A549 (cell line): ENCODE data around the gene RANBP9. TPM values are rescaled to one million over a fixed set of nuclear protein-coding genes. Genes with fewer than 3 reads are reported as not detected.

Source experiments
- ATAC-seq, 2 experiments: fragments of 200-7000 bp in 1 of 2; fragments of >200 bp in 1 of 2; cut with Nextera tagmentation in 1 of 2; cut with Tn5 transposase in 1 of 2; 3 replicates each; pipeline versions ENCODE4 v1.8.0 to v1.9.1; 2018 to 2020; ENCODE audit warnings: mild to moderate bottlenecking in 1 of 2, moderate library complexity in 1 of 2
- CTCF ChIA-PET: fragments of 300-600 bp; sonication (Branson Sonifier 250); formaldehyde crosslinking; extraction: SDS; loops from one replicate; lab custom pipeline; 2021; ENCODE audit warnings: antibody characterized with exemption, inconsistent platforms; lab: Yijun Ruan, JAX
- POLR2A ChIA-PET: fragments of 350-600 bp; formaldehyde crosslinking; extraction: SDS; loops from one replicate; lab custom pipeline; 2021; ENCODE audit warnings: antibody characterized with exemption, inconsistent platforms; lab: Yijun Ruan, JAX
- DNase-seq, 2 experiments: peaks; one replicate each; pipeline versions ENCODE4 v3.0.0 to v3.0.0-alpha.2; 2011 to 2016; ENCODE audit warnings: low read depth in 1 of 2, low spot score in 1 of 2
- FAIRE-seq: peaks from 2 replicates; lab custom pipeline; 2011; peaks lifted over from hg19 to GRCh38; lab: Jason Lieb, UNC
- H3K27ac ChIP-seq, 2 experiments: fragments of >200 bp; sonication (Bioruptor Twin); formaldehyde crosslinking; 3 replicates each; pipeline ENCODE4 v1.5.1; 2016 to 2017
- H3K4me1 ChIP-seq: fragments of >200 bp; sonication (Bioruptor Twin); formaldehyde crosslinking; 3 replicates; pipeline ENCODE4 v1.6.1; 2016
- H3K4me2 ChIP-seq: fragments of >200 bp; sonication (Bioruptor Twin); formaldehyde crosslinking; 3 replicates; pipeline ENCODE4 v1.6.1; 2016
- H3K4me3 ChIP-seq: fragments of >200 bp; sonication (Bioruptor Twin); formaldehyde crosslinking; 3 replicates; pipeline ENCODE4 v1.5.1; 2016
- H3K9me3 ChIP-seq: fragments of >200 bp; sonication (Bioruptor Twin); formaldehyde crosslinking; 3 replicates; pipeline ENCODE4 v1.6.1; 2016
- BHLHE40 ChIP-seq: IDR thresholded peaks from 2 replicates; pipeline ENCODE4 v1.6.1; 2012; ENCODE audit warnings: low read depth, low read length, inconsistent platforms
- CEBPB ChIP-seq, 2 experiments: fragments of >200 bp in 1 of 2; sonication (Bioruptor Twin) in 1 of 2; formaldehyde crosslinking in 1 of 2; IDR thresholded peaks; 2 replicates each; pipeline ENCODE4 v1.6.1; 2012 to 2016
- CHD4 ChIP-seq: fragments of 200-600 bp; sonication (generic); IDR thresholded peaks from 2 replicates; pipeline ENCODE4 v1.6.1; 2016; ENCODE audit warnings: antibody characterized with exemption, mild to moderate bottlenecking, borderline replicate concordance
- CTCF ChIP-seq: fragments of >200 bp; sonication (Bioruptor Twin); formaldehyde crosslinking; IDR thresholded peaks from 3 replicates; pipeline ENCODE4 v1.5.1; 2016
- E2F6 ChIP-seq: IDR thresholded peaks from 2 replicates; pipeline ENCODE4 v1.6.1; 2012; ENCODE audit warnings: low read depth, borderline replicate concordance
- EHMT2 ChIP-seq: fragments of 200-600 bp; sonication (generic); IDR thresholded peaks from 2 replicates; pipeline ENCODE4 v1.6.1; 2016; ENCODE audit warnings: antibody characterized with exemption, low read depth, mild to moderate bottlenecking, moderate library complexity
- FOSB ChIP-seq: fragments of 250-450 bp; sonication (Bioruptor Pico); IDR thresholded peaks from 2 replicates; pipeline ENCODE4 v1.5.0; 2020; ENCODE audit warnings: mild to moderate bottlenecking, moderate library complexity
- FOXS1 ChIP-seq: fragments of 250-450 bp; sonication (Bioruptor Pico); IDR thresholded peaks from 2 replicates; pipeline ENCODE4 v1.5.0; 2020; ENCODE audit warnings: mild to moderate bottlenecking, moderate library complexity
- HOXA7 ChIP-seq: fragments of 250-450 bp; sonication (Bioruptor Pico); IDR thresholded peaks from 2 replicates; pipeline ENCODE4 v1.5.0; 2020; ENCODE audit warnings: mild to moderate bottlenecking, moderate library complexity
- HOXB13 ChIP-seq: fragments of 250-450 bp; sonication (Bioruptor Pico); IDR thresholded peaks from 2 replicates; pipeline ENCODE4 v1.5.0; 2020; ENCODE audit warnings: low read depth, mild to moderate bottlenecking, moderate library complexity
- JUN ChIP-seq, 2 experiments: fragments of >200 bp; sonication (Bioruptor Twin); formaldehyde crosslinking; IDR thresholded peaks; 2 replicates in 1 of 2; 3 replicates in 1 of 2; pipeline ENCODE4 v1.6.1; 2016 to 2017
- KDM1A ChIP-seq: fragments of 200-600 bp; sonication (generic); IDR thresholded peaks from 2 replicates; pipeline ENCODE4 v1.6.1; 2016; ENCODE audit warnings: low read depth, mild to moderate bottlenecking
- MAFK ChIP-seq: fragments of 450-650 bp; IDR thresholded peaks from 2 replicates; pipeline ENCODE4 v1.6.1; 2014; ENCODE audit not compliant: partially characterized antibody
- MAX ChIP-seq: IDR thresholded peaks from 2 replicates; pipeline ENCODE4 v1.6.1; 2012
- MAZ ChIP-seq: fragments of 150-350 bp; IDR thresholded peaks from 2 replicates; pipeline ENCODE4 v1.6.1; 2014; ENCODE audit warnings: antibody characterized with exemption, low read depth, low read length, borderline replicate concordance
- MYC ChIP-seq: IDR thresholded peaks from 2 replicates; pipeline ENCODE4 v1.6.1; 2012; ENCODE audit warnings: mild to moderate bottlenecking, inconsistent platforms, low read length, improper control_type of control experiment, borderline replicate concordance
- PHF8 ChIP-seq: fragments of 200-600 bp; sonication (generic); IDR thresholded peaks from 2 replicates; pipeline ENCODE4 v1.6.1; 2016; ENCODE audit warnings: low read depth, mild to moderate bottlenecking, antibody characterized with exemption, moderate library complexity, borderline replicate concordance
- POLR2A ChIP-seq: IDR thresholded peaks from 2 replicates; pipeline ENCODE4 v1.6.1; 2012; ENCODE audit warnings: mild to moderate bottlenecking, low read length
- POLR2AphosphoS2 ChIP-seq: conservative IDR thresholded peaks from 2 replicates; pipeline ENCODE4 v1.6.1; 2012; ENCODE audit warnings: low read length, improper control_type of control experiment, inconsistent platforms
- RAD21 ChIP-seq, 2 experiments: fragments of >200 bp in 1 of 2; sonication (Bioruptor Twin) in 1 of 2; formaldehyde crosslinking in 1 of 2; IDR thresholded peaks in 1 of 2; conservative IDR thresholded peaks in 1 of 2; 2 replicates in 1 of 2; 3 replicates in 1 of 2; pipeline ENCODE4 v1.6.1; 2012 to 2018; ENCODE audit warnings: inconsistent platforms in 1 of 2
- SREBF2 ChIP-seq: fragments of 450-650 bp; IDR thresholded peaks from 2 replicates; pipeline ENCODE4 v1.6.1; 2014; ENCODE audit warnings: mild to moderate bottlenecking, moderate library complexity
- WGBS: methylation state at CpG from one replicate; pipeline ENCODE4 v1.1.6; 2017; ENCODE audit errors: missing lambda C conversion rate; 5-methylcytosine and 5-hydroxymethylcytosine counted together
- polyA plus RNA-seq, 4 experiments: library from polyadenylated mRNA; depleted of rRNA in 3 of 4; stranded (reverse); fragments of >200 nt; fragmentation: RNase III in 1 of 4; extraction: RNeasy Plus Mini Kit Qiagen cat#74134 plus additional on column Dnase treatment in 1 of 4; gene quantifications; 2 replicates in 3 of 4; 3 replicates in 1 of 4; pipeline ENCODE4 v1.2.3, GENCODE V29; 2011 to 2017
- TF ChIP-seq, protein P1 (sequence below): fragments of 250-450 bp; sonication (Bioruptor Pico); IDR thresholded peaks from 2 replicates; pipeline ENCODE4 v1.5.0; 2020; ENCODE audit warnings: low read depth, mild to moderate bottlenecking, moderate library complexity
- TF ChIP-seq, protein P2 (sequence below): fragments of 200-600 bp; sonication (generic); IDR thresholded peaks from 2 replicates; pipeline ENCODE4 v1.6.1; 2016; ENCODE audit warnings: antibody characterized with exemption, mild to moderate bottlenecking, moderate library complexity
- TF ChIP-seq, protein P3 (sequence below): fragments of >200 bp; sonication (Bioruptor Twin); formaldehyde crosslinking; IDR thresholded peaks from 3 replicates; pipeline ENCODE4 v1.6.1; 2016
- TF ChIP-seq, protein P4 (sequence below): fragments of 450-650 bp; IDR thresholded peaks from 2 replicates; pipeline ENCODE4 v1.6.1; 2014; ENCODE audit warnings: antibody characterized with exemption
- TF ChIP-seq, protein P5 (sequence below): IDR thresholded peaks from 2 replicates; pipeline ENCODE4 v1.6.1; 2012
- TF ChIP-seq, protein P6 (sequence below): fragments of >200 bp; sonication (Bioruptor Twin); formaldehyde crosslinking; IDR thresholded peaks from 2 replicates; pipeline ENCODE4 v1.6.1; 2016

Gene RANBP9
- polyA plus RNA-seq, 2 of the 4 experiments (the other 2 are of a cell fraction), result 13.7 to 15.7 TPM

GRCh38 chr6:13614926-13615791 lies 96.5 kb downstream of the RANBP9 start, which contains the start of gene NOL7:
NOL7 (plus strand) TSS chr6:13615335; CDS start chr6:13615359, 24 bp downstream.
- FAIRE-seq, result no peak
- Histone ChIP-seq H3K4me2 (peak within 1 kb of the TSS; percentile 84), H3K4me1 (peaks cover 10% of the 10 kb centered on the region; the same call in 2 of the 3 replicates), H3K27ac (peak within 1 kb of the TSS; percentile 84 to 99), H3K9me3 (no peaks in the 10 kb centered on the region), H3K4me3 (peak within 1 kb of the TSS; percentile 94)
- WGBS, result 2% methylated on average over 27 of the region's 85 CpGs
- ChIA-PET CTCF (interaction anchor here (0.6 to 4.1 kb wide), 25 partner anchors 9 to 421 kb away, joined by 3 to 22 read pairs (median 3); partner anchors contain the start of gene SIRT5), POLR2A (interaction anchor here (0.7 to 2.4 kb wide), 16 partner anchors 8 to 476 kb away, joined by 3 to 40 read pairs (median 4); partner anchors contain the start of genes GFOD1, MCUR1, RANBP9 and SIRT5)
- TF ChIP-seq HOXA7, result no peak
- peak; percentile 98 for TF ChIP-seq MYC
- peak; percentile 72 to 90; a peak in 4 of 5 replicates for TF ChIP-seq JUN (IDR thresholded peaks at IDR 0.05)
- TF ChIP-seq, protein P1, sequence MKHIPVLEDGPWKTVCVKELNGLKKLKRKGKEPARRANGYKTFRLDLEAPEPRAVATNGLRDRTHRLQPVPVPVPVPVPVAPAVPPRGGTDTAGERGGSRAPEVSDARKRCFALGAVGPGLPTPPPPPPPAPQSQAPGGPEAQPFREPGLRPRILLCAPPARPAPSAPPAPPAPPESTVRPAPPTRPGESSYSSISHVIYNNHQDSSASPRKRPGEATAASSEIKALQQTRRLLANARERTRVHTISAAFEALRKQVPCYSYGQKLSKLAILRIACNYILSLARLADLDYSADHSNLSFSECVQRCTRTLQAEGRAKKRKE (CRISPR knock-in tag), result no peak
- no peak for TF ChIP-seq MAFK
- TF ChIP-seq, protein P2, sequence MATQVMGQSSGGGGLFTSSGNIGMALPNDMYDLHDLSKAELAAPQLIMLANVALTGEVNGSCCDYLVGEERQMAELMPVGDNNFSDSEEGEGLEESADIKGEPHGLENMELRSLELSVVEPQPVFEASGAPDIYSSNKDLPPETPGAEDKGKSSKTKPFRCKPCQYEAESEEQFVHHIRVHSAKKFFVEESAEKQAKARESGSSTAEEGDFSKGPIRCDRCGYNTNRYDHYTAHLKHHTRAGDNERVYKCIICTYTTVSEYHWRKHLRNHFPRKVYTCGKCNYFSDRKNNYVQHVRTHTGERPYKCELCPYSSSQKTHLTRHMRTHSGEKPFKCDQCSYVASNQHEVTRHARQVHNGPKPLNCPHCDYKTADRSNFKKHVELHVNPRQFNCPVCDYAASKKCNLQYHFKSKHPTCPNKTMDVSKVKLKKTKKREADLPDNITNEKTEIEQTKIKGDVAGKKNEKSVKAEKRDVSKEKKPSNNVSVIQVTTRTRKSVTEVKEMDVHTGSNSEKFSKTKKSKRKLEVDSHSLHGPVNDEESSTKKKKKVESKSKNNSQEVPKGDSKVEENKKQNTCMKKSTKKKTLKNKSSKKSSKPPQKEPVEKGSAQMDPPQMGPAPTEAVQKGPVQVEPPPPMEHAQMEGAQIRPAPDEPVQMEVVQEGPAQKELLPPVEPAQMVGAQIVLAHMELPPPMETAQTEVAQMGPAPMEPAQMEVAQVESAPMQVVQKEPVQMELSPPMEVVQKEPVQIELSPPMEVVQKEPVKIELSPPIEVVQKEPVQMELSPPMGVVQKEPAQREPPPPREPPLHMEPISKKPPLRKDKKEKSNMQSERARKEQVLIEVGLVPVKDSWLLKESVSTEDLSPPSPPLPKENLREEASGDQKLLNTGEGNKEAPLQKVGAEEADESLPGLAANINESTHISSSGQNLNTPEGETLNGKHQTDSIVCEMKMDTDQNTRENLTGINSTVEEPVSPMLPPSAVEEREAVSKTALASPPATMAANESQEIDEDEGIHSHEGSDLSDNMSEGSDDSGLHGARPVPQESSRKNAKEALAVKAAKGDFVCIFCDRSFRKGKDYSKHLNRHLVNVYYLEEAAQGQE, result no peak; the same call in 1 of the 2 replicates
- no peak for TF ChIP-seq EHMT2
- TF ChIP-seq, protein P3, sequence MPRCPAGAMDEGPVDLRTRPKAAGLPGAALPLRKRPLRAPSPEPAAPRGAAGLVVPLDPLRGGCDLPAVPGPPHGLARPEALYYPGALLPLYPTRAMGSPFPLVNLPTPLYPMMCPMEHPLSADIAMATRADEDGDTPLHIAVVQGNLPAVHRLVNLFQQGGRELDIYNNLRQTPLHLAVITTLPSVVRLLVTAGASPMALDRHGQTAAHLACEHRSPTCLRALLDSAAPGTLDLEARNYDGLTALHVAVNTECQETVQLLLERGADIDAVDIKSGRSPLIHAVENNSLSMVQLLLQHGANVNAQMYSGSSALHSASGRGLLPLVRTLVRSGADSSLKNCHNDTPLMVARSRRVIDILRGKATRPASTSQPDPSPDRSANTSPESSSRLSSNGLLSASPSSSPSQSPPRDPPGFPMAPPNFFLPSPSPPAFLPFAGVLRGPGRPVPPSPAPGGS, result peak; percentile 76
- TF ChIP-seq SREBF2, result no peak
- peak; percentile 36; the same call in 1 of the 2 replicates for TF ChIP-seq PHF8
- peak; percentile 69 for TF ChIP-seq POLR2A
- TF ChIP-seq CHD4, result no peak
- TF ChIP-seq BHLHE40, result no peak
- TF ChIP-seq MAX, result peak; percentile 99
- no peak for TF ChIP-seq HOXB13 (CRISPR knock-in tag)
- TF ChIP-seq FOSB, result no peak
- TF ChIP-seq, protein P4, sequence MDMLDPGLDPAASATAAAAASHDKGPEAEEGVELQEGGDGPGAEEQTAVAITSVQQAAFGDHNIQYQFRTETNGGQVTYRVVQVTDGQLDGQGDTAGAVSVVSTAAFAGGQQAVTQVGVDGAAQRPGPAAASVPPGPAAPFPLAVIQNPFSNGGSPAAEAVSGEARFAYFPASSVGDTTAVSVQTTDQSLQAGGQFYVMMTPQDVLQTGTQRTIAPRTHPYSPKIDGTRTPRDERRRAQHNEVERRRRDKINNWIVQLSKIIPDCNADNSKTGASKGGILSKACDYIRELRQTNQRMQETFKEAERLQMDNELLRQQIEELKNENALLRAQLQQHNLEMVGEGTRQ, result peak; percentile 49
- peak in 1 of 2 experiments; percentile 12; a peak in 1 of 5 replicates for TF ChIP-seq RAD21 (conservative IDR thresholded peaks at IDR 0.05 in 1 of 2, IDR thresholded peaks at IDR 0.05 in 1 of 2)
- peak; percentile 55 for TF ChIP-seq CTCF
- no peak for TF ChIP-seq KDM1A
- no peak for TF ChIP-seq CEBPB (IDR thresholded peaks at IDR 0.05)
- no peak for TF ChIP-seq FOXS1 (CRISPR knock-in tag)
- TF ChIP-seq POLR2AphosphoS2, result no peak
- peak; percentile 82 for TF ChIP-seq E2F6
- TF ChIP-seq, protein P5, sequence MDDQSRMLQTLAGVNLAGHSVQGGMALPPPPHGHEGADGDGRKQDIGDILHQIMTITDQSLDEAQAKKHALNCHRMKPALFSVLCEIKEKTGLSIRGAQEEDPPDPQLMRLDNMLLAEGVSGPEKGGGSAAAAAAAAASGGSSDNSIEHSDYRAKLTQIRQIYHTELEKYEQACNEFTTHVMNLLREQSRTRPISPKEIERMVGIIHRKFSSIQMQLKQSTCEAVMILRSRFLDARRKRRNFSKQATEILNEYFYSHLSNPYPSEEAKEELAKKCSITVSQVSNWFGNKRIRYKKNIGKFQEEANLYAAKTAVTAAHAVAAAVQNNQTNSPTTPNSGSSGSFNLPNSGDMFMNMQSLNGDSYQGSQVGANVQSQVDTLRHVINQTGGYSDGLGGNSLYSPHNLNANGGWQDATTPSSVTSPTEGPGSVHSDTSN, result no peak
- no peak for TF ChIP-seq MAZ
- TF ChIP-seq, protein P6, sequence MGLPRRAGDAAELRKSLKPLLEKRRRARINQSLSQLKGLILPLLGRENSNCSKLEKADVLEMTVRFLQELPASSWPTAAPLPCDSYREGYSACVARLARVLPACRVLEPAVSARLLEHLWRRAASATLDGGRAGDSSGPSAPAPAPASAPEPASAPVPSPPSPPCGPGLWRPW, result no peak
- ATAC-seq, result peak; percentile 87 to 95
- DNase-seq, result peak; percentile 77 to 98
